ENCODE results near the gene RASL11A.
"Not testable (repeated sequence)": the region's sequence is repeated elsewhere in the genome, so short reads cannot be mapped to it uniquely, and the experiment has no call there.

The RASL11A gene

DNA sequence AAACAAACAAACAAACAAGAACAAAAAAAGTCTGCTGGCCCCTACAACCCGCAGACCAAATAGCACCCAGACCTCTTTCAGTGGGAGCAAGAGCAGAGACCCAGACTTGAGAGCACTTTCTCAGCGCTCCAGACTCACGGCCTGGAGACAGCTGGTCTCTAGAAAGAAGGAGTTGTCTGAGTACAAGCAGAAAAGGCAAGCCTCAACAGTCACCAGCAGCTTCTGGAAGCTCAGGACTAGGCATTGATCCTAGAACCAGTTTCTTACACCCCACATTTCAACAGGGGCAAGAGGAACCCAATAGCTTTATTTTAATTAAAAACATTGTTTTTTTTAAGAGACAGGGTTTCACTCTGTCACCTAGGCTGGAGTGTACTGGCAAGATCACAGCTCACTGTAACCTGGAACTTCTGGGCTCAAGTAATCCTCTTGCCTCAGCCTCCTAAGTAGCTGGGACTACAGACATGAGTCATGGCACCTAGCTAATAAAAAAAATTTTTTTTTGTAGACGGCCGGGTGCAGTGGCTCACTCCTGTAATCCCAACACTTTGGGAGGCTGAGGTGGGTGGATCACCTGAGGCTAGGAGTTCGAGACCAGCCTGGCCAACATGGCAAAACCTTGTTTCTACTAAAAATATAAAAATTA lies 30.4 kb downstream of the RASL11A start:
- FAIRE-seq, result no peak

DNA sequence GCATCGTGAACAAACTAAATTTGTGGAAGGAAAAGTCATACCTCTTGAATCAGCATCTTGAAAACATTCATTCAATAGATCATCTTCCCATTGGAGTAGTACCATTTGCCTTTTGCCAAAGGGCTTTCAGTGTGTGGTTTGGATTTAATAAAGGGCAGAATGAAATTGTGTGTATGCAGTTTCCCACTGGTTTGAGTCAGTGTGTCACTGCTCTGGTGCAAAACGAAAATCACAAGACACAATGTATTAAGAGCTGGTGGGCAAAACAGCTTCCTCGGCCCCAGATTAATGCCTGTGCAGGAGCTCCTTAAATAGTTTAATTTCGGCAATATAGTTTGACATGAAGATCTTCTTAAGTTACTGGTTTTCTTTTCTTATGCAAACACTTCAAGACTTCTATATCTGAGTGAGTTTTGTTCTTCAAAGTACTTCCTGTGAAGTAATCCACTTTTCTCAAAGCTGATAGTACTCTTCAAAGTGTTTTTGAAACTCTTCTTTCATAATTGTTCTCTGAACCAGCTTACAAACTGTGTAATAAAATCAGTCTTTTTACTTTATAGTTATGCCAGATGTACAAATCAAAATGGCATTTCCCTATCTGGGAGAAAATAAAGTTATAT lies 32.1 kb downstream of the RASL11A start:
- FAIRE-seq, result no peak

GRCh38 chr13:27304099-27304498 lies 33.5 kb downstream of the RASL11A start:
- no peak for FAIRE-seq

DNA sequence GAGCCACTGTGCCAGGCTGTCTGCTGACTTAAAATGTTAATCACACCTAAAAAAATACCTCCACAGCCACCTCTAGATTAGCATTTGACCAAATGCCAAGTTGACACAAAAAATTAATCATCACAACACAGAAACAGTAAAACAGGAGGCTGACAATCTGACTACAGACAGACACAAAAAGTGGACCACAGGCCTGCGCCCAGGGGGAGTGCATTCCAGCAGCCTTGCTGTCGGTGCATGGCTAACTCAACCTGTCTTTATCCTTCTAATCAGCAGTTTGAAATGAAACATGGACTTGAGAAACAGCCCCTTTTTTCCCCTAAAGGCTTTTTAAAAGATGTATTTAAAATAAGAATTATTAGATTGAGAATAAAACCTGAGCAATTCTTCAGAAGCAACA lies 34.0 kb downstream of the RASL11A start:
- FAIRE-seq, result no peak

DNA sequence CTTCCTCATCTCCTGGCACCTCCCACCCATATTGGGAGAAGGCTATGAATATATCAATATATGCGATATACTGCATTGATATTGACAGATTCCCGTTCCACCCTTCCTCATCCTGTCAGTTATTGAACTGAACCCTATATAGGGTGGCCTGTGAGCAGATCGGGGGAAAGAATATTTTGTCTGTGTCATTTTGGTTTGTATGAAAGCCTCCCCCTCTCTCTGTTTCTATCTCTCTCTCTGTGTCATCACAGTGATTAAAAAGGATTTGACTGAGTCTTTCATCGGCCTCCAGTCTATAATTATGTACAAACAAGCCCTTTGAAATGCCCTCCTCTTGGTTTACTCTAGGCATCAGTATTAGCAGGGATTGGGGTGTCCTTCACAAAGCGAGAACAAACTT lies 35.7 kb downstream of the RASL11A start:
- FAIRE-seq, result no peak

- FAIRE-seq, result no peak
Measured at GRCh38 chr13:27308941-27309340, 38.3 kb downstream of the RASL11A start.

GRCh38 chr13:27309401-27309958 lies 38.9 kb downstream of the RASL11A start:
- FAIRE-seq, result no peak

DNA sequence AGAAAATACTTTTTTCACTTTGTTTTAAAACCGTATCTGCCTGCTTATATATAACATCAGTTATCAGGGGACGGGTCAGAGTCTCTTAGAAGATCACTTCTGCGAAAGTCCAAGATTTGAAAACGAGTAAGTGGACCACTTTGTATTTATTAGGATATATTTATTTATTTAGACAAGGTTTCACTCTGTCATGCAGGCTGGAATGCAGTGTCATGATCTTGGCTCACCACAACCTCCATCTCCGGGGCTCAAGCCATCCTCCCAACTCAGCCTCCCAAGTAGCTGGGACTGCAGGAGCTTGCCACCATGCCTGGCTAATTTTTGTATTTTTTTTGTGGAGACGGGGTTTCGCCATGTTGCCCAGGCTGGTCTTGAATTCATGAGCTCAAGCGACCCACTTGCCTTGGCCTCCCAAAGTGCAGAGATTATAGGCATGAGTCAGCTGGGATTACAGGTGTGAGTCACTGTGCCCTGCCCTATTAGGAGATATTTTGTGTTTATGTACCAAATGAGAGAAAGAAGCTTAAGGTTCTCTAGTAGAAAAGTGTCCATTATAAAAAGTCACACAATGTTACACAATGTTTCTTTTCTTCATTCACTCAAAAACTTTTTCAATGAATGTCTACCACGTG lies 39.5 kb downstream of the RASL11A start:
- FAIRE-seq, result no peak

DNA sequence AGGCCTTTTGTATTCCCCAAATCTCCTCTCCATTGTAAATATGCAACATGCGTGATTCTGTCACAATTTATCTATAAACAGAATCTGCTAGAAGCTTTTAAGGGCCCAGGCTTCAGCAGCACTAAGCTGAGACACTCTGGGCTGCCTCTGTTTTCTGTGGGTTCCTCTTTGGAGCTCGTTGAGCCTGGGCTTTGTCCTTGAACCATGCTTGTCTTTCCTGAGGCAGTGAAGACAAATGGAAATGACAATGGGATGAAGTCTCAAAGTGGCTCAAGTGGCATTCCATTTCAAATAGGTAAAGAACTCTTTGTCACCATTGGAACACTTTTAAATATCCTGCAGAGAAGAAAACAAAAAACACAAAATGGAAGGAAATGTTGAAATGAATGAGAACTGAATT lies 40.3 kb downstream of the RASL11A start:
- FAIRE-seq, result no peak

DNA sequence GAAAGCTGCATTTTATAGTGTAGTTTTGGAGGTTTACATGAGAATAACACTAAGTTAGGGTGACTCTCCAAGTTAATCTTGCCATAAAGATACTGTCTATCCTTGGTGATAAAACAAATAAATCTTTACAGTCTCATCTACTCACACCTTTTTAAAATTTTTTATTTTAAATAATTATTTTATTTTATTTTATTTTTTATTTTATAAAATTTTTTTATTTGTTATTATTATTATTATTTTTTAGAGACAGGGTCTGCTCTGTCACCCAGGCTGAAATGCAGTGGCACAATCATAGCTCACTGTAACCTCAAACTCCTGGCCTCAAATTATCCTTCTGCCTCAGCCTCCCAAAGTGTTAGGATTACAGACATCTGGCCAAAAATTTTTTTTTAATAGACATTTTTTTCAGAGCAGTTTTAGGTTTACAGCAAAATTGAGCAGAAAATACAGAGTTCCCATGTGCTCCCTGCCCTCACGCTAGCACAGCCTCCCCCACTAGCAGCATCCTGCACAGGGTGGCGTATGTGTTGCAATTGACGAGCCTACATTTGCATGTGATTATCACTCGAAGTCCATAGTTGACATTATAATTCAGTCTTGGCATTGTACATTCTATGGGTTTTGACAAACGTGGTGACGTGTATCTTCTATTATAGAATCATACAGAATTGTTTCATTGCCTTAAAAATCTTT lies 41.0 kb downstream of the RASL11A start:
- no peak for FAIRE-seq

DNA sequence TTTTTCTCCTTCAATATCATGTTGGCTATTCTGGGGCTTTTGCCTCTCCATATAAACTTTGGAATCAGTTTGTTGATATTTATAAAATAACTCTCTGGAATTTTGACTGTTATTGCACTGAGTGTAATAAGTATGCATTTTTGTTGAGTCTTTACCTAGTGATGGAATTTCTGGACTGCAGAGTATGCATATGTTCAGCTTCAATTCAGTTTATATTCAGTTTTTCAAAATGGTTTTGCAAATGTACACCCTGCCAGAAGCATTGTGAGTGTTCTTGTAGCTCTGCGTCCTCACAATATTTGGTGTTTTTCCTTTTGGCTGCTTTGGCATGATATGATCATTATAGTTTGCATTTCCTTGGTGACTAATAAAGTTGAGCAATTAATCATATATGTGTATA lies 43.1 kb downstream of the RASL11A start:
- FAIRE-seq, result no peak

DNA sequence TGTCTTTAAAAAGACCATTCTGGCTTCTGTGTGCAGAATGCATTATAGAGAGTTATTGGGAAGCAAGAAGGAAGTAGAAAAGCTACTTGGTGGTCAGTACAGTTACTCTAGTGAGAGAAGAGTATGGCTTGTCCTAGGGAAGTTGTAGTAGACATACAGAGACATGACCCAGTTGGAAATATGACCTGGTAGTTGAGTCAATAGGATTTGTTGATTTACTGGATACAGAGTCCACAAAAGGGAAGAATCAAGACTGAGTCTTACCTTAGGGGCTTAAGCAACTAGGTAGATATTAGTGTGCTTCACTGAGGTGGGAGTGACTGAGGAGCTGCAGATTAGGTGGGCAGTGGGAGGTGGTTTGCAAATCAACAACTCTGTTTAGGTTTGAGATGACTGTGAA lies 48.8 kb downstream of the RASL11A start:
- FAIRE-seq, result no peak

DNA sequence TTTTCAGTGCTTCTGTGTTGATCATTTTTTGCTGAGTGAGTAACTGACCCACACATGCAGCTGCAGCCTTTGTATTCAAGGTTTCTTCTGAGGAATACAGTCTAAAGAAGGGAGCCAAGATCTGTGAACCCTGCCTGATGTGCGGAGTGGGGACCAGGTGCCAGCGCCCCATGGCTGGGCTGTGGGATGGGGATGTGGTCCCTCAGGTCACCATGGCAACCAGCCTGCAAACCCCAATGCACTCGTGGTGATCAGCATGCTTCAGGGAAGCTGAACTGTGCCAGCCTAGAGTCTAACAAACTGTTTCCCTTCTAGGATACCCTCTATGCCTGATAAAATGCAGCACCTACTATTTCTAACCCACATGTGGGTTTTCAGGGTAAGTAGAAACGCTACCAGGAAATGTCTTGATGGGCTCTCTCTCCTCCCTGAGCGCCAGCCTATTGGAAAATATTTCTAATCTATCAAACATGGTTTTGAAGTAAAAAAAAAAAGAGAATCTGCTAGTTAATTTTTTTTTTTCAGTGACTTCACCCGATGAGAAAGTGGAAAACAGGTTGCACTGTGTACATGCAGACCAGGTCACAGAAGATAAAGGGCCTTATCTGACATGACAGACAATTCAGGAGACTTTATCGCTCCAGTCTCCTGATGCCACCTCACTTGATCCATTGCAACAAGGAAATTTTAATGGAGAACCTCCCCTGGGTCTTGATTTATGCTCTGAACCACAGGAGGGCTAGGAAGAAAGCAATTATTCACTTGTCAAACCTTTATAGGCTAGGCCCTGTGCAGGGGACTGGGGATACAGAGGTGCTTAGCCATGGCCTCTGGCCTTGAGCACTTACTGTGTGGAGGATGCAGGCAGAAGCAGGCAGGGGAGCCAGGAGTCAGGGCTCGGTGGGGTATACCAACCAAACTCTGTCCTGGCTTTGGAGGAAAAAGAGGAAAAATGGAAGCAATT lies 51.1 kb downstream of the RASL11A start:
- no peak for FAIRE-seq

DNA sequence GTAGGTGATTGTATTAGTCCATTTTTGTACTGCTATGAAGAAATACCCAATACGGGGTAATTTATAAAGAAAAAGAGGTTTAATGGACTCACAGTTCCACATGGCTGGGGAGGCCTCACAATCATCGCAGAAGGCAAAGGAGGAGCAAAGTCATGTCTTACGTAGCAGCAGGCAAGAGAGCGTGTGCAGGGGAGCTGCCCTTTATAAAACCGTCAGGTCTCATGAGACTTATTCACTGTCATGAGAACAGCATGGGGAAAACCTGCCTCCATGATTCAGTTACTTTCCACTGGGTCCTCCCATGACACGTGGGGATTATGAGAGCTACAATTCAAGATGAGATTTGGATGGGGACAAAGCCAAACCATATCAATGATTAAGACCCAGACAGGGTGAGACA lies 51.8 kb downstream of the RASL11A start:
- not testable (repeated sequence) for FAIRE-seq
